Activated gamma-delta T cell (primary cell): ENCODE measurements around the gene SCN7A.

Experiments used
- DNase-seq: peaks from one replicate; lab custom pipeline; 2025; lab: John Stamatoyannopoulos, UW

The SCN7A gene

DNA sequence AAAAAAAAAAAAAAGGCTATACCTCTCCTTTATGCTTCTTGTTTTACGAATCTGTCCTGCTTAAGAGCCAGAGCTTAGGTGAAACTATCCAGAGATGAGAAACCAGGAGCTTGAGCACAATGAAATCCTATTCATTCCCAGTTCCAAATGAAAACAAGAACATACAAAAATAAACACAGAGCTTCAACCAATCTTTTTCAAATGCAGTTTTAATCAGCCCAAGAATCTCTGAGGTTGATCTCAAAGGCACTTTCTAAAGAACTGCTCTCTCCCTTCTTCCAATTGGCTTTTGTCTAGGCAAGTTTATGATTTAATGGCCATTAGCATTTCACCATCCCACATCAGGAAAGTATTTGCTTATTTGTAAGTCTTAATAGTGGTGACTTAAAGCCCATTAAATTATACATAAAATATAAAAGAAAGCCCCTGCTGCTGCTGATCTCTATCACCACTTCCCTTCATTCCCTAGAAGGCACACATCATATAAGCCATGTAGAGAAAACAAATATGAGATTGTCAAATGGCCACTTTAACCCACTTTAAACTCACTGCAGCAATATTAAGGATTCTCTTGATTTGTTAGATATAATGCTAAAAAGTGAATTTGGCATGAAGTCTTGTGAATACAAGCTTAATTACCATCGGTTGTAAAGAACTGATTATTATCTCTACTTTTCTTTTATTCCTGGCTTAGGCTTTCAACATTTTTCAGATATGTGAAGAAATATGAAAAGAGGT is 89.0 kb downstream of the SCN7A start:
- no peak for DNase-seq

DNA sequence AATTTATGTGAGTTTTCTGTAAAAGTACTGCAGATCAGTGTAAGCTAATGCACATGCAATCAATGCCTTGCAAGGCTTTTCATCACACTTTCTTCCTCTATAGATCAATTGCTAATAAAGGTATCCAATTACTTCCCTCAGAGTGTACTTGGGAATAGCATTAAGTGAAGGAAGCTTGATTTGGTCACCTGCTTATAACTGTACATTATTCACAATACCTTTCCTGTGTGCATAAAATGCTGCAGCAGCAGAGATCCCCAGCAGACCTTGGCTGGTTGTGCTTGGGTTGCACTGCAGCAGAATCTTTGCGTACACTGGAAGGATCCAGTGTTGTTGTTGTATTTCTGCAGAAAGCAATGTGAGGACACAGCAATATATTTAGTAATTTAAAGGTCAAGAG is 99.8 kb downstream of the SCN7A start:
- no peak for DNase-seq

- no peak for DNase-seq
Measured at GRCh38 chr2:166393008-166393407, 101.0 kb downstream of the SCN7A start.

DNA sequence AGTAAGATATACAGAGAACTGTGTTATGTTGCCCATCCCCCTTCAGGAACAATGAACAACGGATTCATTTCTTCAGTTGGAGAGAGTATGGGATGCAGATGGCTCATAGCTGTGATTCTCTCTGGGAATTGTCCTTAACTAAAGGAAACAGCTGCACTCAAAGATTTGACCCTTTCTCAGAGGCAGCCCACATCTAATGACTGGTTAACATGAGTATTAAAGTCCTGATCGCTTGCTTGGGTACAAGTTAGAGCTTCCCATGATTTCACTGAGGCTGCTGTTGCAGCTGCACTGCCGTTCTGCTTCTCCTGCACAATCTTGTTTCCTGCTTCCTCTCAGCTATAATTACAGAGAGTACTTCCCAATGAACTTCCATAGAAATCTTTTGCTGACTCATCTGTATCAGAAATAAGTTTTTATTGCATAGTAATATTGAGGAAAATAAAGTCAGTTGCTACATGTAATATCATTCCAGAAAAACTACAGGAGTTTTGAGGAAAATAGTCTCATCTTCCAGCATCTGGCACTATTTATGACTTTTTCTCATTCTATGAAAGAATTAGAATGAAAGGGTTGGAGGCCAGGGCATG is 105.5 kb downstream of the SCN7A start:
- no peak for DNase-seq

DNA sequence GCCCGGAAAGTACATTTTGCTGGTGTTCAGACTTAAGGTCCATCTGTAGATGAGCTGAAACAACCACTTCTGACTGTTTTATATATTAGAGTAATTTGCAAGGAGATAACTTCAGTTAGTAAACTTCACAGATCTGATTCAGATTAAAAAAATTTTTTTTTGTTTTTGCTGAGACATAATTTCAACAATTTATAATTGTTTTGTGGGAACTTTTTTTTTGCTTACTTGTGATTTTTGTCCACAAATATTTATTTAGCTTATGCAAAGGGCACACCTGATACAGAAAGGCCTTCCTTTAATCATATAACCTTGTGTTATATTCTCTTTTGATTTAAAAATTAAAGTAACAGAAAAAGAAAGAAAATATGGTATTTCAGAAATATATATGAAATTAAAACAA is 108.7 kb downstream of the SCN7A start:
- DNase-seq, result no peak

GRCh38 chr2:166384774-166385173 is 109.3 kb downstream of the SCN7A start:
- no peak for DNase-seq

- DNase-seq, result no peak
Measured at GRCh38 chr2:166382448-166382847, 111.6 kb downstream of the SCN7A start.

GRCh38 chr2:166380615-166381014 is 113.4 kb downstream of the SCN7A start:
- no peak for DNase-seq

DNA sequence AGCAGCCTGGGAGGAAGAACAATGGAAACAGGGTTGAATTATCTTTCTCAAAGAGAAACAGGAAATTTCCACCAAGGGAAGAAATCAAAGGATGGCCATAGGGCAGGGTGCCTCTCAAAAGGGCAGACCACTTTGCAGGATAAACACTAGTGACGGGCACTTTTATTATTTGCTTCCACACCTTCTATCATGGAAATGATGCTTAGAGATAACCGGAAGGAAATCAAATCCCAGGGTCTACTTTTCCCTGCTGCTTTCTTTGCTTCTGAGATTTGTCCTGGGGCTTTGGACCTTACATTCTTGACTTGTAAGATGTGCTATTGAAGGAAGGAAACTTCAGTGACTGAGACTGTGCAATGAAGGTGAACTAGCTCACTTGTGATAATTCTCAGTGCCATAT is 117.2 kb downstream of the SCN7A start:
- DNase-seq, result no peak

GRCh38 chr2:166376488-166376828 is 117.6 kb downstream of the SCN7A start:
- no peak for DNase-seq

DNA sequence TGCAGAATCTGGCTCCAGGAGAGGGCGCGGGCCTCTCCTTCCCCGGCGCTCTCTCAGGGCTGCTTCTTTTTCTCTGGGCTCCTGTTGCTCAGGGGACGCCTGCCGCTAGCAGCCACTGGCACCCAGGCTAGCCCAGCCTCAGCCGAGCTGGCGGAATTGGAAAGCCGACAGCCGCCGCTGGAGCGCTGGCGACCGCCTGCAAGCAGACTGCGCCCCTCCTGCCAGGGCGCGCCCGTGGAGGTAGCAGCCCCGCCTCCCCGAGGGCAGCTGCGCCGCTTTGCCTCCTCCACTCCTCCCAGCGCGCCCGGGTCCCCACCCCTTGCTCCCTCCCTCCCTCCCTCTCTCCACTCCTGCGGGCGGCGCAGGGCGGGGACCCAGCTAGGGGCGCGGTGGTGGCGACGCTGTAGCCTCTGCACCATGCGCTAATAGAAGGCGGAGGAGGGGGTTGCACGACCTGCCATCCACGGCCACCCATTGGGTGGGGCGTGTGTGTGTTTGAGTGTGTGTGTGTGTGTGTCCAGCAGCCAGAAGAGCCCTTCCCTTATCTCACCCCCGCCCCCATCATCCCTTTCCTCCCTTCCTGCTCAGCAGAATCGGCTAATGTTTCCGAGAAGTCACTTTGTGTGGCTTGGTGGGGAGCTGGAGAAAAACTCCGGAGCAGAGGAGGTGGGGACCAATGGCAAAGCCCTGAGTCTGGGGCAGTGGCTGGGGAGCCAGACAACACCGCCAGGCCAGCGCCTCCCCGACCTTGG is 118.1 kb downstream of the SCN7A start, which contains the start of gene SCN9A:
TSS of gene SCN9A (minus strand) at position 209 of the 752 bp plus-strand sequence. CDS start 64,188 bp downstream, outside the sequence.
- no peak for DNase-seq

- DNase-seq, result no peak
Measured at GRCh38 chr2:166375195-166375735, 118.8 kb downstream of the SCN7A start.

DNA sequence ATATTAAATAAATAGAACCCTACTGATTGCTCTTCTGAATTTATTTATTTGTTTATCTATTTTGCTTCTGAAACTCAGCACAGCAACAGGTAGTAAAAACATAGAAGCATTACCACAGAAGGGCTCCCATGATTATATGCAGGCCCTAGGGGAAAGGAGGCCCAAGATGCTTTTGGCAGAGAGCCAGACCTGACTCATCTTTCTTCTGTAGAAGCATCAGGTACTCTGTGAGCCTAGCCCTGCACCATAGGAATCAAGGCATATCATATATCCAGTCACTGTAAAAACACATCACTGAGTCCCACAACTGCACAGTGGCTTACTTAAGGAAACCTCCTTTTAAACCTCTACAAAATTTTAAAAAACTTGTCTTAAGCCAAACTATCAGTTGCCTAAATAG is 120.1 kb downstream of the SCN7A start:
- DNase-seq, result no peak

GRCh38 chr2:166373539-166373938 is 120.5 kb downstream of the SCN7A start:
- no peak for DNase-seq

- DNase-seq, result no peak
Measured at GRCh38 chr2:166373105-166373504, 120.9 kb downstream of the SCN7A start.

GRCh38 chr2:166372046-166372445 is 122.0 kb downstream of the SCN7A start:
- no peak for DNase-seq

DNA sequence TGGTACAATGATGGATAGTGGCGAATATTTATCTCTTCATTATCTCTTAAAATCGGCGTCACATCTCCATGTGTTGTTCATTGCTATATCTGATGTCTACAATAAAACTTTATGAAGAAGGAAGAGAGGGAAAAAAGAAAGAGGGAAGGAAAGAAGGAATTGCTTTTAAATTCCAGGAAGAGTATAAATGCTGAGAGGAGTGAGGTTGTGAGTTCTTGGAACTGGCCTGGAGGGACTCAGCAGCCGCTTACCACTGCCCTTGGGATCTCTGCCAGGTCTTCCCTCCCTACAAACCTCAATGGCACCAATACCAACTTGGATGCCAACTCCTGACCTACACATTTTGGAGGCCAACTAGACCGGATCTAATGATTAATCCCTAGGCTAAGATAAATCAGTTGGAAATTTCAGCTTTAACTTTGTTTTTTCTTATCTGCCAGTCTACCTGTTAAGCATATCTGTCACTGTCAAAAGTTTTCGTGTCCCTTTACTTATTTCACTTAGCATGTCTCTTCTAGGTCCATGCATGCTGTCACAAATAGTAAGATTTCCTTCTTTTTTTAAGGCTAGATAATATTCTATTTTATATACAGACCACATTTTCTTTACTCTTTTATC is 128.1 kb downstream of the SCN7A start:
- no peak for DNase-seq

DNA sequence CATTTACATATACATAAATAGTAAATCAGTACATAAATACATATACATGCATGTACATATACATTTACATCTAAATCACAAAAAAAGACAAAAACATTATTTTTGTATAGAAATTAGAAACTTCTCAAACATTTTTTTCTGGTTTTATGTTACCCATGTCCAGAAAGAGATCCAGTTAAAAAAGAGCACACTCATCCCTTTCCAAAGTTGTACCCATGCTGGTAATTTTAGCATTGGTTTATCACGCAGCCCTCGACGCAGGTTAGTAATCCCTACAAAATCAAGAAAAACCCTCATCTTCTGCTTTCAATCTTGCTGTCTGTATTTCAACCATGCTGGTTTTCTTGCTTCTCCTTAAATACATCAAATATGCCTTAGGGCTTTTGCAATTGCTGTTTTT is 128.8 kb downstream of the SCN7A start:
- no peak for DNase-seq

DNA sequence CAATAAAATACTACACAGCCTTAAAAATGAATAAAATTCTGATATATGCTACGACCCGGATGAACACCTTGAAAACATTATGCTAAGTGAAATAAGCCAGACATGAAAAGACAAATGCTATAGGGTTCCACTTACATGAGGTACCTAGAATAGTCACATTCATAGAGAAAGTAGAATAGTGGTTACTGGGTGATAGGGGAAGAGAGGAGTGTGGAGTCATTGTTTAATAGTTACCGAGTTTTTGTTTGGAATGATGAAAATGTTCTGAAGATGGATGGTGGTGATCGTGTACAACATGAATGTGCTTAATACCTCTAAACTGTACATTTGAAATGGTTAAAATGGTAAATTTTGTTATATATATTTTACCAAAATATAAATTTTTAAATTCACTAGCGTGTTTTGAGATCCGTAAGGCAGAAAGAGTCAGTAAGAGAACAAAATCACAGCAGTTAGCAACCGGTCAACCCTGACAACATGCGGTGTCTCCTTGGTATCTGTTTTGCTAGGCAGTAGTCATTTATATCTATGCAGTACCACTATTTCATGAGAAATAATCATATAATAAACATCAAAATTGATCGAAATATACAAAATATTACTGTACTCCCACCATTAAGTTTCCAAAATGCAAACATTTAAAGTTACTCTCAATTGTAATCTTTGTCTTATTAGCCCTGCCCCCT is 129.4 kb downstream of the SCN7A start:
- DNase-seq, result no peak

DNA sequence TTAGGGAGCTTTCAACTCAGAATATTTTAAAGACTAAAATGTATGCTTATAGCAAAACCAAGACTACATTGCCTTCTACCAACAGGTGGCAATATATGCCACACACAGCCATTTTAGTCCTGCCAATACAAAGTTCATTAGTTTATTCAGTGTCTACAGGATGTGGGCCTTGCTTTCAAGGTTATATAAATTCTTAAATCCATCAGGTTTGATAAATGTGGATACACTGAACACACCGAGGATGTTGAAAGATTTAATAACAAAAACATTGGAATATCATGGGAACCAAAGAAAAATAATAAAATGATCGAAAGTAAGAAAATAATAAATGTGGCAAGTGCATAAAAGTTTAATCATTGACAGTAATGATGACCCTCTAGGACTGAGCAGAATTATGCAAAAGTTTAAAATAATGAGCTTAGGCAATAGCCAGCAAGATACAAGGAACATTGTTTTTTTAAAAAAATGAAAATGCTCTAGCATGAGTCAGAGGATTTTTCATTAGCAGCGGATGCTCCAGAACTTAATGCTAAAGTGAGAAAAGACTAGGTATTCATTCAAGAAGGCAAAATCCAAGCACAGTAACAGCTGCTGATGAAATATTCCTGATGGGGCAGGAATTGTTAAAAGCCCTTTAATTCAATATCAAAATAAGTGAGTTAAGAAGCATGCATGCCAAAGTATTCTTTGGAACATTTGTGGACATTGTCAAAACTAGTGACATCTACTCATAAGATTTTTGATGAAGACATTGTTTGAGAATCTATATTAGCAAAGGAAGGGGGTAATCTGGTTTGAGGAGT is 132.5 kb downstream of the SCN7A start:
- DNase-seq, result no peak

- DNase-seq, result no peak
Measured at GRCh38 chr2:166360906-166361305, 133.1 kb downstream of the SCN7A start.
